ENCODE data around the gene SC5D. TPM values are rescaled to one million over a fixed set of nuclear protein-coding genes. Genes with fewer than 3 reads are reported as not detected.

Gene SC5D
- total RNA-seq, 1 experiment from 2014 or later: 79.2 TPM

- DNase-seq (ENCODE audit: low spot score): no peak
- peak overlapping the region; percentile 98 for H3K27ac Mint-ChIP-seq
Observed at GRCh38 chr11:121297872-121298271, 5.3 kb downstream of the SC5D start.

GRCh38 chr11:121298774-121299173, 6.2 kb downstream of the SC5D start:
- peaks cover 73% of the 10 kb centered on the region for H3K4me1 Mint-ChIP-seq
- H3K27ac Mint-ChIP-seq: peak overlapping the region; percentile 80
- H3K36me3 Mint-ChIP-seq: peaks cover 19% of the 10 kb centered on the region
- no peaks in the 10 kb centered on the region for H3K27me3 Mint-ChIP-seq (ENCODE audit: low read depth)
- DNase-seq (ENCODE audit: low spot score) (no peak), ATAC-seq (peak; percentile 25; the same call in 1 of the 2 replicates)
- H3K4me3 Mint-ChIP-seq: no peak overlapping the region; the same call in none of the 2 replicates
- H3K9me3 Mint-ChIP-seq: peaks cover 5% of the 10 kb centered on the region
- 0 out of 2 replicates have a peak, but pooled peaks have one; percentile 33 for TF ChIP-seq USF1 (CRISPR knock-in tag; IDR thresholded peaks at IDR 0.05)
- no peak for TF ChIP-seq SMAD4 (CRISPR knock-in tag; IDR thresholded peaks at IDR 0.05)
- TF ChIP-seq ZNF317 (CRISPR knock-in tag; IDR thresholded peaks at IDR 0.05; ENCODE audit: borderline replicate concordance, low read depth): 0 out of 2 replicates have a peak, but pooled peaks have one; percentile 33
- no peak for TF ChIP-seq EMX1 (CRISPR knock-in tag; IDR thresholded peaks at IDR 0.05)
- TF ChIP-seq SOX15 (CRISPR knock-in tag; IDR thresholded peaks at IDR 0.05): no peak
- POLR2A ChIA-PET: no interaction called here
- CTCF ChIA-PET: interaction anchor here (0.6 to 1.0 kb wide), 2 partner anchors 16 to 47 kb away, joined by 3 to 4 read pairs; no protein-coding TSS in a partner anchor

More at GRCh38 chr11:121297872-121298271, 5.3 kb downstream of the SC5D start:
- no peak overlapping the region for H3K4me3 Mint-ChIP-seq
- ChIA-PET CTCF (no interaction called here), POLR2A (no interaction called here)
- TF ChIP-seq ZNF121 (CRISPR knock-in tag; IDR thresholded peaks at IDR 0.05): peak; percentile 92
- TF ChIP-seq MAX (CRISPR knock-in tag; IDR thresholded peaks at IDR 0.05): no peak
- peaks cover 5% of the 10 kb centered on the region for H3K9me3 Mint-ChIP-seq
- H3K27me3 Mint-ChIP-seq (ENCODE audit: low read depth): no peaks in the 10 kb centered on the region
- peaks cover 75% of the 10 kb centered on the region for H3K4me1 Mint-ChIP-seq
- H3K36me3 Mint-ChIP-seq: peaks cover 12% of the 10 kb centered on the region
- no peak for ATAC-seq

- DNase-seq (ENCODE audit: low spot score): no peak
- H3K4me3 Mint-ChIP-seq: no peak overlapping the region
- POLR2A ChIA-PET: no interaction called here
- H3K36me3 Mint-ChIP-seq: peaks cover 26% of the 10 kb centered on the region
- CTCF ChIA-PET: interaction anchor here (0.6 to 1.0 kb wide), 2 partner anchors 15 to 47 kb away, joined by 3 to 4 read pairs; no protein-coding TSS in a partner anchor
- no peak for TF ChIP-seq MLX (CRISPR knock-in tag; IDR thresholded peaks at IDR 0.05)
- TF ChIP-seq NR2C2 (CRISPR knock-in tag; IDR thresholded peaks at IDR 0.05): no peak
- no peak for TF ChIP-seq ATF3 (CRISPR knock-in tag; conservative IDR thresholded peaks at IDR 0.05)
- no peak for TF ChIP-seq OVOL2 (CRISPR knock-in tag; IDR thresholded peaks at IDR 0.05; ENCODE audit: borderline replicate concordance)
- TF ChIP-seq ZNF423 (CRISPR knock-in tag; IDR thresholded peaks at IDR 0.05): no peak
- TF ChIP-seq NR1H2 (CRISPR knock-in tag; IDR thresholded peaks at IDR 0.05): no peak
- peaks cover 69% of the 10 kb centered on the region for H3K4me1 Mint-ChIP-seq
- no peaks in the 10 kb centered on the region for H3K27me3 Mint-ChIP-seq (ENCODE audit: low read depth)
- peaks cover 5% of the 10 kb centered on the region for H3K9me3 Mint-ChIP-seq
- no peak overlapping the region for H3K27ac Mint-ChIP-seq
- ATAC-seq: no peak
Observed at GRCh38 chr11:121299417-121299816, 6.8 kb downstream of the SC5D start.

- ATAC-seq (no peak), DNase-seq (ENCODE audit: low spot score) (no peak)
- ChIA-PET POLR2A (interaction anchor here (0.5 kb wide), 1 partner anchor 109 kb away, joined by 3 read pairs; no protein-coding TSS in a partner anchor), CTCF (interaction anchor here (0.8 to 0.9 kb wide), 2 partner anchors 23 to 50 kb away, joined by 3 read pairs; no protein-coding TSS in a partner anchor)
- Mint-ChIP-seq H3K36me3 (peaks cover 36% of the 10 kb centered on the region), H3K27ac (peak overlapping the region; percentile 78), H3K4me1 (peaks cover 59% of the 10 kb centered on the region), H3K9me3 (peaks cover 5% of the 10 kb centered on the region), H3K27me3 (ENCODE audit: low read depth) (no peaks in the 10 kb centered on the region), H3K4me3 (no peak overlapping the region)
- TF ChIP-seq GTF2I (CRISPR knock-in tag; conservative IDR thresholded peaks at IDR 0.05) (no peak), NR3C1 (CRISPR knock-in tag; conservative IDR thresholded peaks at IDR 0.05; ENCODE audit: low read depth) (no peak), ZBTB21 (CRISPR knock-in tag; IDR thresholded peaks at IDR 0.05; ENCODE audit: borderline replicate concordance) (no peak), FOXP1 (CRISPR knock-in tag; IDR thresholded peaks at IDR 0.05; ENCODE audit: borderline replicate concordance) (no peak), NR2C2 (CRISPR knock-in tag; IDR thresholded peaks at IDR 0.05) (no peak), ZNF317 (CRISPR knock-in tag; IDR thresholded peaks at IDR 0.05; ENCODE audit: borderline replicate concordance, low read depth) (no peak), MLX (CRISPR knock-in tag; IDR thresholded peaks at IDR 0.05) (no peak), ZNF281 (CRISPR knock-in tag; IDR thresholded peaks at IDR 0.05) (no peak)
Observed at GRCh38 chr11:121300313-121300971, 7.9 kb downstream of the SC5D start.
